B cell (primary cell): ENCODE results near the gene GNRHR. TPM values are rescaled to one million over a fixed set of nuclear protein-coding genes. Genes with fewer than 3 reads are reported as not detected.

ENCODE experiments used
- ATAC-seq: fragments of 200-7000 bp; cut with Tn5 transposase; one replicate; pipeline ENCODE4 v1.10.0; 2021; ENCODE audit warnings: low read depth, mild to moderate bottlenecking, moderate number of reproducible peaks, moderate library complexity
- CTCF ChIA-PET: fragments of 350-600 bp; sonication (Branson Sonifier 250); formaldehyde crosslinking; loops from one replicate; lab custom pipeline; 2021; ENCODE audit warnings: antibody characterized with exemption, inconsistent platforms; lab: Charles Lee
- POLR2A ChIA-PET: fragments of 350-600 bp; sonication (Branson Sonifier 250); formaldehyde crosslinking; loops from one replicate; lab custom pipeline; 2021; ENCODE audit warnings: antibody characterized with exemption; lab: Charles Lee
- DNase-seq: peaks from one replicate; pipeline ENCODE4 v3.0.0; 2013
- H2AFZ ChIP-seq: 2 replicates; pipeline ENCODE4 v1.6.1; 2012; ENCODE audit warnings: mild to moderate bottlenecking, low read depth, low read length; ENCODE audit not compliant: insufficient read depth, poor library complexity, severe bottlenecking
- H3K27ac ChIP-seq, 2 donors: 1 replicate in 1 of 2; 2 replicates in 1 of 2; pipeline ENCODE4 v1.5.1; 2012 to 2013; ENCODE audit warnings: low read length in 2 of 2, mild to moderate bottlenecking in 2 of 2, moderate library complexity in 1 of 2
- H3K27me3 ChIP-seq, 4 experiments: fragments of 200-600 bp in 1 of 4; sonication (generic) in 1 of 4; replicated peaks in 1 of 4; 1 replicate in 2 of 4; 2 replicates in 2 of 4; pipeline versions ENCODE4 v1.6.1 to v1.7.0; 2013 to 2016; ENCODE audit warnings: low read length in 3 of 4, mild to moderate bottlenecking in 2 of 4, mixed read lengths in 1 of 4, moderate library complexity in 1 of 4; ENCODE audit not compliant: insufficient read depth in 4 of 4, control insufficient read depth in 3 of 4; ENCODE audit errors: control extremely low read depth in 1 of 4
- H3K36me3 ChIP-seq, 2 experiments: replicated peaks in 1 of 2; 1 replicate in 1 of 2; 2 replicates in 1 of 2; pipeline versions ENCODE4 v1.6.1 to v1.7.1; 2013; ENCODE audit warnings: low read length in 1 of 2; ENCODE audit not compliant: insufficient read depth in 2 of 2, control insufficient read depth in 1 of 2; ENCODE audit errors: control extremely low read depth in 1 of 2, extremely low read depth in 1 of 2
- H3K4me1 ChIP-seq, 2 donors: fragments of 200-600 bp in 1 of 2; sonication (generic) in 1 of 2; 1 replicate in 1 of 2; 2 replicates in 1 of 2; pipeline versions ENCODE4 v1.5.1 to v1.6.1; 2013 to 2017; ENCODE audit warnings: low read length in 2 of 2; ENCODE audit not compliant: control insufficient read depth in 2 of 2, insufficient read depth in 2 of 2
- H3K4me2 ChIP-seq: replicated peaks from 2 replicates; pipeline ENCODE3; 2012; ENCODE audit warnings: mild to moderate bottlenecking, low read depth, low read length; ENCODE audit not compliant: poor library complexity, severe bottlenecking
- H3K4me3 ChIP-seq, 5 experiments: fragments of 200-600 bp in 1 of 5; sonication (generic) in 1 of 5; 1 replicate in 3 of 5; 2 replicates in 2 of 5; pipeline versions ENCODE4 v1.5.1 to v1.7.0; 2011 to 2016; ENCODE audit warnings: low read length in 4 of 5, mild to moderate bottlenecking in 4 of 5, low read depth in 2 of 5, control low read depth in 1 of 5, moderate library complexity in 1 of 5; ENCODE audit not compliant: insufficient read depth in 1 of 5; ENCODE audit errors: control extremely low read depth in 1 of 5, extremely low read depth in 1 of 5
- H3K79me2 ChIP-seq: fragments of 200-600 bp; sonication (generic); one replicate; pipeline ENCODE4 v1.6.0; 2016; ENCODE audit warnings: low read length; ENCODE audit not compliant: control insufficient read depth, insufficient read depth
- H3K9ac ChIP-seq: fragments of 200-600 bp; sonication (generic); 2 replicates; pipeline ENCODE4 v1.6.1; 2017; ENCODE audit warnings: mild to moderate bottlenecking, low read length, moderate library complexity
- H3K9me3 ChIP-seq, 3 donors: one replicate each; pipeline versions ENCODE4 v1.6.1 to v1.7.1; 2013; ENCODE audit warnings: low read length in 2 of 3; ENCODE audit not compliant: control insufficient read depth in 2 of 3, insufficient read depth in 1 of 3; ENCODE audit errors: control extremely low read depth in 1 of 3
- H4K20me1 ChIP-seq: 2 replicates; pipeline ENCODE4 v1.6.0; 2012; ENCODE audit warnings: mild to moderate bottlenecking, low read length; ENCODE audit not compliant: insufficient read depth, control insufficient read depth, poor library complexity, severe bottlenecking
- H3K27ac Mint-ChIP-seq: one replicate; pipeline ENCODE4 v1.8.0; 2021; ENCODE audit warnings: mixed read lengths
- H3K27me3 Mint-ChIP-seq: one replicate; pipeline ENCODE4 v1.8.0; 2021; ENCODE audit warnings: mixed read lengths
- H3K4me1 Mint-ChIP-seq: one replicate; pipeline ENCODE4 v1.8.0; 2021; ENCODE audit warnings: mixed read lengths
- H3K4me3 Mint-ChIP-seq: one replicate; pipeline ENCODE4 v1.8.0; 2021; ENCODE audit warnings: mixed read lengths
- H3K9me3 Mint-ChIP-seq: one replicate; pipeline ENCODE4 v1.8.0; 2022; ENCODE audit warnings: mixed read lengths; ENCODE audit not compliant: insufficient read depth
- EZH2 ChIP-seq: IDR thresholded peaks from 2 replicates; pipeline ENCODE4 v1.6.1; 2012; ENCODE audit warnings: borderline replicate concordance, low read depth, mild to moderate bottlenecking, moderate library complexity, low read length; ENCODE audit not compliant: insufficient read depth, poor library complexity, severe bottlenecking
- WGBS: methylation state at CpG from one replicate; pipeline ENCODE4 v1.1.5; 2013; ENCODE audit warnings: missing lambda C conversion rate; ENCODE audit not compliant: insufficient coverage; 5-methylcytosine and 5-hydroxymethylcytosine counted together
- intact Hi-C: fragments of 100-400 bp; cut with micrococcal nuclease; formaldehyde crosslinking; loops from one replicate; pipeline ENCODE4 v1.10.0; 2022
- polyA plus RNA-seq: library from polyadenylated mRNA; depleted of rRNA; stranded (reverse); fragments of >200 nt; gene quantifications from 2 replicates; pipeline ENCODE4 v1.2.3, GENCODE V29; 2012
- total RNA-seq, 2 donors: library from RNA; stranded (reverse); fragments of 120-200 nt in 1 of 2; gene quantifications; 1 replicate in 1 of 2; 2 replicates in 1 of 2; pipeline versions ENCODE4 v1.2.3 to v1.2.4, GENCODE V29; 2013 to 2022
- TF ChIP-seq, protein P1 (sequence below): fragments of 200-600 bp; IDR thresholded peaks from one replicate; pipeline ENCODE4 v1.8.0; 2022; ENCODE audit warnings: antibody characterized with exemption, mild to moderate bottlenecking

The GNRHR gene
- total and polyA plus RNA-seq, 2 donors (not counting 1 experiment from before 2014, with no cell fraction given) = not detected

DNA sequence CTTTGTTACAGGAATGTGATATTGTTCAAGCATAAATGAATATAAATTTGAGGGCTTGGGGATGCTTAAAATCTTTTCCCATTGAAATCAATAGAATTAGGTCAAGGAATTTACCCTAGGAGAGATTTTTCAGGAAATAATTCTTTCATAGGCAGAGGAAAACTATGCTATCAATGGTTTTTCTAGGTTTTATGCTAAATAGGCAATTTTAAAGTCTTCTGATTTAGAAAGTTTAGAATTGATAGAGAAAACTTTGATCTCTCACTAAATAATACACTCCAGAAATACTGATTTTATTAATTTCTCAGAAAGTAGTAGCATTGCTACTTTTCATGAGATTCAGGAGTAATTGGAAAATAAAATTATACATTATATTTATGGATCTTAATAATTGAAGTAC is 36.5 kb upstream of the GNRHR start:
- no peaks in the 10 kb centered on the region for H3K27me3 Mint-ChIP-seq
- no peak overlapping the region for H3K9ac ChIP-seq
- ChIA-PET CTCF (no interaction called here), POLR2A (no interaction called here)
- no peak overlapping the region for H3K4me3 Mint-ChIP-seq
- ATAC-seq (no peak), DNase-seq (no peak)
- peaks cover 2% of the 10 kb centered on the region for H3K9me3 Mint-ChIP-seq
- no peaks in the 10 kb centered on the region for H3K4me1 ChIP-seq
- H3K79me2 ChIP-seq = no peaks in the 10 kb centered on the region
- intact Hi-C loops = no loop called here
- no peak overlapping the region for H3K4me2 ChIP-seq
- H3K4me1 Mint-ChIP-seq = no peaks in the 10 kb centered on the region
- H3K9me3 ChIP-seq = no peaks in the 10 kb centered on the region
- H2AFZ ChIP-seq = no peak overlapping the region
- H3K27me3 ChIP-seq = no peaks in the 10 kb centered on the region
- no peak for TF ChIP-seq EZH2
- TF ChIP-seq, protein P1, sequence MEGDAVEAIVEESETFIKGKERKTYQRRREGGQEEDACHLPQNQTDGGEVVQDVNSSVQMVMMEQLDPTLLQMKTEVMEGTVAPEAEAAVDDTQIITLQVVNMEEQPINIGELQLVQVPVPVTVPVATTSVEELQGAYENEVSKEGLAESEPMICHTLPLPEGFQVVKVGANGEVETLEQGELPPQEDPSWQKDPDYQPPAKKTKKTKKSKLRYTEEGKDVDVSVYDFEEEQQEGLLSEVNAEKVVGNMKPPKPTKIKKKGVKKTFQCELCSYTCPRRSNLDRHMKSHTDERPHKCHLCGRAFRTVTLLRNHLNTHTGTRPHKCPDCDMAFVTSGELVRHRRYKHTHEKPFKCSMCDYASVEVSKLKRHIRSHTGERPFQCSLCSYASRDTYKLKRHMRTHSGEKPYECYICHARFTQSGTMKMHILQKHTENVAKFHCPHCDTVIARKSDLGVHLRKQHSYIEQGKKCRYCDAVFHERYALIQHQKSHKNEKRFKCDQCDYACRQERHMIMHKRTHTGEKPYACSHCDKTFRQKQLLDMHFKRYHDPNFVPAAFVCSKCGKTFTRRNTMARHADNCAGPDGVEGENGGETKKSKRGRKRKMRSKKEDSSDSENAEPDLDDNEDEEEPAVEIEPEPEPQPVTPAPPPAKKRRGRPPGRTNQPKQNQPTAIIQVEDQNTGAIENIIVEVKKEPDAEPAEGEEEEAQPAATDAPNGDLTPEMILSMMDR = no peak
- no peak overlapping the region for H3K27ac ChIP-seq
- H3K27ac Mint-ChIP-seq = no peak overlapping the region
- no peak overlapping the region for H3K4me3 ChIP-seq
- H3K36me3 ChIP-seq = no peaks in the 10 kb centered on the region
- H4K20me1 ChIP-seq = no peaks in the 10 kb centered on the region

DNA sequence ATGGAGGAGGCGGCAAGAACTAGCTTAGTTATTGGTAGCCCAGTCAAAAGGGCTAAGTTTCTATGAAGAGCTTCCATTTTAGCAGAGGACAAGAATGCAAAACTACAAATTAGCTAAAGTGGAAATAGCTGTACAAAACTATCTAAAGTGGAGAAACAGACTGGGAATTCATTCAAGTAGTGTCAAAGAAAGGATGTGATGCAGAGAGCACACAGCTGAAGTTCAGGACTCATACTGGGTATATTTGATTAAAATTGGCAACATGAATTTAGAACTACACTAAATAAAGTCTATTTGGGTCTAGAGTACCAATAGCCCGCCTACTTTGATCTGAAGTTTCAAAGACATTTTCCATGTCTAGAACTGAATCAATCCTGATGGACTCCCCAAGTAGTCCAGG is 33.1 kb upstream of the GNRHR start:
- ATAC-seq (no peak), DNase-seq (no peak)
- H3K4me3 ChIP-seq = no peak overlapping the region
- H3K36me3 ChIP-seq = no peaks in the 10 kb centered on the region
- H3K4me1 Mint-ChIP-seq = no peaks in the 10 kb centered on the region
- ChIA-PET CTCF (no interaction called here), POLR2A (no interaction called here)
- H3K4me3 Mint-ChIP-seq = no peak overlapping the region
- H3K4me1 ChIP-seq = no peaks in the 10 kb centered on the region
- H3K27me3 Mint-ChIP-seq = no peaks in the 10 kb centered on the region
- no peak overlapping the region for H3K4me2 ChIP-seq
- H3K9me3 Mint-ChIP-seq = peaks cover 2% of the 10 kb centered on the region
- TF ChIP-seq EZH2 = no peak
- TF ChIP-seq, protein P1 = no peak
- H3K9me3 ChIP-seq = no peaks in the 10 kb centered on the region
- intact Hi-C loops = no loop called here
- H3K27ac Mint-ChIP-seq = no peak overlapping the region
- WGBS = 100% methylated on average over 1 of the region's 2 CpGs
- no peak overlapping the region for H3K27ac ChIP-seq
- H3K9ac ChIP-seq = no peak overlapping the region
- no peaks in the 10 kb centered on the region for H3K79me2 ChIP-seq
- H3K27me3 ChIP-seq = no peaks in the 10 kb centered on the region
- no peaks in the 10 kb centered on the region for H4K20me1 ChIP-seq
- no peak overlapping the region for H2AFZ ChIP-seq
